Body of pancreas (tissue), 4 donors: Measurements from ENCODE around the gene KIF1A.

ENCODE experiments used
- CTCF ChIP-seq, 7 experiments: fragments of 450-650 bp in 4 of 7; fragments of 200-600 bp in 3 of 7; sonication (generic) in 3 of 7; IDR thresholded peaks; one replicate each; pipeline ENCODE4 v1.5.1; 2016 to 2019; ENCODE audit warnings: antibody characterized with exemption in 7 of 7
- POLR2A ChIP-seq, 3 donors: fragments of 450-650 bp; IDR thresholded peaks; one replicate each; pipeline ENCODE4 v1.6.1; 2016; ENCODE audit warnings: antibody characterized with exemption in 3 of 3, mild to moderate bottlenecking in 2 of 3

- TF ChIP-seq CTCF (IDR thresholded peaks at IDR 0.05) = no peak
- TF ChIP-seq POLR2A (IDR thresholded peaks at IDR 0.05) = no peak
These were observed 30.0 kb upstream of the KIF1A start for GRCh38 chr2:240850026-240850425.
